Measurements from ENCODE around the gene MAD2L2. TPM values are rescaled to one million over a fixed set of nuclear protein-coding genes. Genes with fewer than 3 reads are reported as not detected.

Gene MAD2L2
- total RNA-seq, 1 experiment from 2014 or later, result 283 TPM

- peak overlapping the region; percentile 16 to 79 (median 56); a peak in 4 of 7 replicates for H3K27ac Mint-ChIP-seq
- Histone ChIP-seq H3K14ac (ENCODE audit: insufficient read depth, low read length) (no peak overlapping the region), H3K56ac (ENCODE audit: insufficient read length, low read depth, low read length) (no peak overlapping the region), H4K5ac (ENCODE audit: insufficient read length, low read depth, low read length) (no peak overlapping the region), H3K23me2 (ENCODE audit: insufficient read length, low read depth, low read length, poor library complexity, severe bottlenecking) (peaks cover 5% of the 10 kb centered on the region), H3K27ac (ENCODE audit: insufficient read length, low read depth, low read length) (no peak overlapping the region), H3K4me1 (ENCODE audit: insufficient read depth, low read length) (peaks cover 10% of the 10 kb centered on the region), H2BK120ac (ENCODE audit: low read depth, low read length, poor library complexity, severe bottlenecking) (no peak overlapping the region), H3K4me2 (ENCODE audit: insufficient read depth, insufficient read length, low read length) (no peak overlapping the region), H2AK5ac (ENCODE audit: insufficient read length, low read length) (no peak overlapping the region), H3K9ac (ENCODE audit: extremely low read depth, insufficient read length, low read length) (no peak overlapping the region), H3K9me3 (ENCODE audit: control insufficient read depth, low read depth, low read length) (no peaks in the 10 kb centered on the region), H3K79me1 (ENCODE audit: insufficient read depth, low read depth, low read length, poor library complexity, severe bottlenecking) (no peaks in the 10 kb centered on the region), H3K4ac (ENCODE audit: low read depth, low read length) (no peak overlapping the region), H4K20me1 (ENCODE audit: control insufficient read depth, insufficient read depth, insufficient read length) (peaks cover 8% of the 10 kb centered on the region), H3K23ac (ENCODE audit: insufficient read length, low read depth, low read length) (no peak overlapping the region), H2BK15ac (ENCODE audit: low read depth, low read length) (no peak overlapping the region), H3T11ph (ENCODE audit: low read length) (no peak overlapping the region), H4K91ac (ENCODE audit: insufficient read length, low read depth, low read length) (no peak overlapping the region), H4K8ac (replicated peaks; ENCODE audit: insufficient read length, low read depth, low read length) (no peak overlapping the region), H2BK20ac (ENCODE audit: low read depth, low read length, poor library complexity, severe bottlenecking) (no peak overlapping the region), H2AFZ (ENCODE audit: low read length) (no peak overlapping the region), H3K79me2 (ENCODE audit: insufficient read depth, low read length) (no peaks in the 10 kb centered on the region; the same call in 1 of the 2 replicates), H3K27me3 (ENCODE audit: insufficient read depth, low read length) (no peaks in the 10 kb centered on the region), H2BK5ac (ENCODE audit: insufficient read length, low read length) (no peak overlapping the region), H3K18ac (ENCODE audit: insufficient read length, low read depth, low read length) (no peak overlapping the region), H2BK12ac (ENCODE audit: insufficient read length, low read depth, low read length) (no peak overlapping the region)
- H3K27me3 Mint-ChIP-seq (ENCODE audit: low read depth), result no peaks in the 10 kb centered on the region
- H3K9me3 Mint-ChIP-seq, result no peaks in the 10 kb centered on the region
- H3K4me3 Mint-ChIP-seq, result peak overlapping the region in 1 of 2 experiments; percentile 49; a peak in 2 of 5 replicates
- H3K4me1 Mint-ChIP-seq, result peaks cover 55 to 61% of the 10 kb centered on the region in 2 experiments
- DNase-seq, result peak; percentile 25
- no peak for TF ChIP-seq CTCF (conservative IDR thresholded peaks at IDR 0.05)
- WGBS (ENCODE audit: extremely low coverage, insufficient read length, low lambda C conversion rate), result no CpG with 5 or more reads among the region's 22 CpGs
- H3K36me3 Mint-ChIP-seq (ENCODE audit: insufficient read depth in 1 of 3, low read depth in 3 of 3), result peaks cover 9 to 21% (median 10%) of the 10 kb centered on the region in 3 experiments
Measured at GRCh38 chr1:11704691-11705475, 23.9 kb upstream of the MAD2L2 start.

Measured in H9 (cell line).